ENCODE results near the gene PPIL1. TPM values are rescaled to one million over a fixed set of nuclear protein-coding genes. Genes with fewer than 3 reads are reported as not detected.

The PPIL1 gene
- total and polyA plus RNA-seq, 4 donors, result 15.8 to 23.9 (median 20.3) TPM

GRCh38 chr6:36825994-36826393, 48.6 kb downstream of the PPIL1 start:
- Histone ChIP-seq H3K4me1 (ENCODE audit: control insufficient read depth in 4 of 4, insufficient read depth in 4 of 4, low read length in 3 of 4) (peaks cover 0 to 10% (median 7%) of the 10 kb centered on the region in 4 donors), H3K9ac (ENCODE audit: low read depth in 1 of 2, low read length in 2 of 2) (no peak overlapping the region), H3K27ac (ENCODE audit: low read depth in 1 of 2, low read length in 2 of 2) (peak overlapping the region in 1 of 2 donors; percentile 3), H3K27me3 (ENCODE audit: control insufficient read depth in 4 of 4, insufficient read depth in 4 of 4, low read length in 3 of 4) (no peaks in the 10 kb centered on the region), H3K36me3 (ENCODE audit: control insufficient read depth in 4 of 4, insufficient read depth in 3 of 4, low read depth in 1 of 4, low read length in 3 of 4) (no peaks in the 10 kb centered on the region), H3K9me3 (ENCODE audit: control insufficient read depth in 4 of 4, low read length in 3 of 4) (no peaks in the 10 kb centered on the region), H3K4me3 (ENCODE audit: low read depth in 1 of 3, low read length in 3 of 3) (no peak overlapping the region)
- TF ChIP-seq YY1 (IDR thresholded peaks at IDR 0.05), result no peak
- TF ChIP-seq RXRA (IDR thresholded peaks at IDR 0.05), result no peak
- TF ChIP-seq, protein P1, sequence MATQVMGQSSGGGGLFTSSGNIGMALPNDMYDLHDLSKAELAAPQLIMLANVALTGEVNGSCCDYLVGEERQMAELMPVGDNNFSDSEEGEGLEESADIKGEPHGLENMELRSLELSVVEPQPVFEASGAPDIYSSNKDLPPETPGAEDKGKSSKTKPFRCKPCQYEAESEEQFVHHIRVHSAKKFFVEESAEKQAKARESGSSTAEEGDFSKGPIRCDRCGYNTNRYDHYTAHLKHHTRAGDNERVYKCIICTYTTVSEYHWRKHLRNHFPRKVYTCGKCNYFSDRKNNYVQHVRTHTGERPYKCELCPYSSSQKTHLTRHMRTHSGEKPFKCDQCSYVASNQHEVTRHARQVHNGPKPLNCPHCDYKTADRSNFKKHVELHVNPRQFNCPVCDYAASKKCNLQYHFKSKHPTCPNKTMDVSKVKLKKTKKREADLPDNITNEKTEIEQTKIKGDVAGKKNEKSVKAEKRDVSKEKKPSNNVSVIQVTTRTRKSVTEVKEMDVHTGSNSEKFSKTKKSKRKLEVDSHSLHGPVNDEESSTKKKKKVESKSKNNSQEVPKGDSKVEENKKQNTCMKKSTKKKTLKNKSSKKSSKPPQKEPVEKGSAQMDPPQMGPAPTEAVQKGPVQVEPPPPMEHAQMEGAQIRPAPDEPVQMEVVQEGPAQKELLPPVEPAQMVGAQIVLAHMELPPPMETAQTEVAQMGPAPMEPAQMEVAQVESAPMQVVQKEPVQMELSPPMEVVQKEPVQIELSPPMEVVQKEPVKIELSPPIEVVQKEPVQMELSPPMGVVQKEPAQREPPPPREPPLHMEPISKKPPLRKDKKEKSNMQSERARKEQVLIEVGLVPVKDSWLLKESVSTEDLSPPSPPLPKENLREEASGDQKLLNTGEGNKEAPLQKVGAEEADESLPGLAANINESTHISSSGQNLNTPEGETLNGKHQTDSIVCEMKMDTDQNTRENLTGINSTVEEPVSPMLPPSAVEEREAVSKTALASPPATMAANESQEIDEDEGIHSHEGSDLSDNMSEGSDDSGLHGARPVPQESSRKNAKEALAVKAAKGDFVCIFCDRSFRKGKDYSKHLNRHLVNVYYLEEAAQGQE (IDR thresholded peaks at IDR 0.05), result no peak
- no peak for TF ChIP-seq SP1 (IDR thresholded peaks at IDR 0.05)
- no peak for TF ChIP-seq ZBTB33 (IDR thresholded peaks at IDR 0.05)
- no peak for TF ChIP-seq HNF4G (IDR thresholded peaks at IDR 0.05)
- no peak for TF ChIP-seq FOXA1 (IDR thresholded peaks at IDR 0.05)
- TF ChIP-seq TAF1 (conservative IDR thresholded peaks at IDR 0.05), result no peak
- no peak for TF ChIP-seq NR2F2 (IDR thresholded peaks at IDR 0.05)
- no peak for TF ChIP-seq JUND (IDR thresholded peaks at IDR 0.05)
- TF ChIP-seq MAX (IDR thresholded peaks at IDR 0.05), result no peak
- TF ChIP-seq EGR1 (IDR thresholded peaks at IDR 0.05; ENCODE audit: low read depth in 2 of 2), result no peak
- TF ChIP-seq FOXA2 (IDR thresholded peaks at IDR 0.05), result no peak
- TF ChIP-seq, protein P2, sequence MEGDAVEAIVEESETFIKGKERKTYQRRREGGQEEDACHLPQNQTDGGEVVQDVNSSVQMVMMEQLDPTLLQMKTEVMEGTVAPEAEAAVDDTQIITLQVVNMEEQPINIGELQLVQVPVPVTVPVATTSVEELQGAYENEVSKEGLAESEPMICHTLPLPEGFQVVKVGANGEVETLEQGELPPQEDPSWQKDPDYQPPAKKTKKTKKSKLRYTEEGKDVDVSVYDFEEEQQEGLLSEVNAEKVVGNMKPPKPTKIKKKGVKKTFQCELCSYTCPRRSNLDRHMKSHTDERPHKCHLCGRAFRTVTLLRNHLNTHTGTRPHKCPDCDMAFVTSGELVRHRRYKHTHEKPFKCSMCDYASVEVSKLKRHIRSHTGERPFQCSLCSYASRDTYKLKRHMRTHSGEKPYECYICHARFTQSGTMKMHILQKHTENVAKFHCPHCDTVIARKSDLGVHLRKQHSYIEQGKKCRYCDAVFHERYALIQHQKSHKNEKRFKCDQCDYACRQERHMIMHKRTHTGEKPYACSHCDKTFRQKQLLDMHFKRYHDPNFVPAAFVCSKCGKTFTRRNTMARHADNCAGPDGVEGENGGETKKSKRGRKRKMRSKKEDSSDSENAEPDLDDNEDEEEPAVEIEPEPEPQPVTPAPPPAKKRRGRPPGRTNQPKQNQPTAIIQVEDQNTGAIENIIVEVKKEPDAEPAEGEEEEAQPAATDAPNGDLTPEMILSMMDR (IDR thresholded peaks at IDR 0.05; ENCODE audit: low read depth, low read length, missing input control), result no peak
- TF ChIP-seq GABPA (IDR thresholded peaks at IDR 0.05 in 1 of 2, conservative IDR thresholded peaks at IDR 0.05 in 1 of 2), result no peak
- no peak for DNase-seq (ENCODE audit: low spot score)
- WGBS, result 84% methylated on average over 8 of the region's 8 CpGs

GRCh38 chr6:36825452-36825851, 49.2 kb downstream of the PPIL1 start:
- WGBS, result 88% methylated on average over 6 of the region's 6 CpGs
- DNase-seq (ENCODE audit: low spot score), result no peak
- Histone ChIP-seq H3K27me3 (ENCODE audit: control insufficient read depth in 4 of 4, insufficient read depth in 4 of 4, low read length in 3 of 4) (no peaks in the 10 kb centered on the region), H3K9me3 (ENCODE audit: control insufficient read depth in 4 of 4, low read length in 3 of 4) (no peaks in the 10 kb centered on the region), H3K9ac (ENCODE audit: low read depth in 1 of 2, low read length in 2 of 2) (no peak overlapping the region), H3K27ac (ENCODE audit: low read depth in 1 of 2, low read length in 2 of 2) (no peak overlapping the region), H3K36me3 (ENCODE audit: control insufficient read depth in 4 of 4, insufficient read depth in 3 of 4, low read depth in 1 of 4, low read length in 3 of 4) (no peaks in the 10 kb centered on the region), H3K4me1 (ENCODE audit: control insufficient read depth in 4 of 4, insufficient read depth in 4 of 4, low read length in 3 of 4) (peaks cover 0 to 9% (median 6%) of the 10 kb centered on the region in 4 donors), H3K4me3 (ENCODE audit: low read depth in 1 of 3, low read length in 3 of 3) (no peak overlapping the region)
- TF ChIP-seq SP1 (IDR thresholded peaks at IDR 0.05) (no peak), YY1 (IDR thresholded peaks at IDR 0.05) (no peak)

Data from liver (tissue), 9 donors.